K562 (cell line): ENCODE data around the gene MICU1. TPM values are rescaled to one million over a fixed set of nuclear protein-coding genes. Genes with fewer than 3 reads are reported as not detected.

Experiments
- ATAC-seq: fragments of 200-7000 bp; cut with Tn5 transposase; 3 replicates; pipeline ENCODE4 v1.9.1; 2020; ENCODE audit warnings: moderate library complexity
- BruUV-seq: library from RNA; stranded (reverse); fragments of 400-500 nt; replicated peaks from 2 replicates; lab custom pipeline; 2021; lab: Mats Ljungman, UMichigan
- CTCF ChIA-PET: fragments of 300-600 bp; formaldehyde crosslinking; extraction: SDS; loops from one replicate; lab custom pipeline; 2021; ENCODE audit warnings: low intra/inter-chr PET ratio; lab: Yijun Ruan, JAX
- POLR2A ChIA-PET: fragments of 300-600, 350-650 bp; sonication (Branson Sonifier 250); formaldehyde crosslinking; extraction: SDS; loops from one replicate; lab custom pipeline; 2021; ENCODE audit warnings: antibody characterized with exemption, inconsistent platforms; lab: Yijun Ruan, JAX
- DNase-seq, 4 experiments: peaks; one replicate each; pipeline versions ENCODE4 v3.0.0 to v3.0.0-alpha.2; 2011 to 2018; ENCODE audit warnings: low spot score in 3 of 4, mixed read lengths in 3 of 4; ENCODE audit errors: extremely low read depth in 1 of 4
- FAIRE-seq: peaks from 2 replicates; lab custom pipeline; 2011; peaks lifted over from hg19 to GRCh38; lab: Jason Lieb, UNC
- H2AFZ ChIP-seq: 2 replicates; pipeline ENCODE4 v1.6.0; 2011; ENCODE audit warnings: low read depth, low read length, control low read depth, inconsistent platforms
- H3K27ac ChIP-seq: fragments of 200-600 bp; 3 replicates; pipeline ENCODE4 v1.8.0; 2011; ENCODE audit warnings: low read depth, mild to moderate bottlenecking, control low read depth, inconsistent platforms, low read length, moderate library complexity, mixed read lengths; ENCODE audit errors: extremely low read depth
- H3K27me3 ChIP-seq, 2 experiments: fragments of 300-600 bp in 1 of 2; 2 replicates in 1 of 2; 3 replicates in 1 of 2; pipeline versions ENCODE4 v1.6.0 to v1.8.0; 2011; ENCODE audit warnings: inconsistent platforms in 2 of 2, low read length in 2 of 2, mild to moderate bottlenecking in 1 of 2, mixed read lengths in 1 of 2, moderate library complexity in 1 of 2; ENCODE audit not compliant: control insufficient read depth in 2 of 2, insufficient read depth in 2 of 2
- H3K36me3 ChIP-seq: fragments of 300-600 bp; 3 replicates; pipeline ENCODE4 v1.8.0; 2011; ENCODE audit warnings: mild to moderate bottlenecking, low read length, inconsistent platforms; ENCODE audit not compliant: control insufficient read depth, insufficient read depth
- H3K4me1 ChIP-seq, 2 experiments: fragments of 200-600 bp in 1 of 2; replicated peaks in 1 of 2; 2 replicates in 1 of 2; 3 replicates in 1 of 2; pipeline versions ENCODE4 v1.5.1 to v1.8.0; 2011; ENCODE audit warnings: inconsistent platforms in 2 of 2, low read length in 2 of 2, mild to moderate bottlenecking in 1 of 2, mixed read lengths in 1 of 2, moderate library complexity in 1 of 2; ENCODE audit not compliant: control insufficient read depth in 2 of 2, insufficient read depth in 2 of 2
- H3K4me2 ChIP-seq: 2 replicates; pipeline ENCODE4 v1.6.1; 2011; ENCODE audit warnings: low read length, control low read depth, inconsistent platforms, mixed read lengths; ENCODE audit not compliant: insufficient read depth
- H3K4me3 ChIP-seq: fragments of 200-600 bp; sonication (generic), shearing (Covaris generic); 2 replicates; pipeline ENCODE4 v1.5.1; 2016; ENCODE audit warnings: control low read depth, inconsistent platforms
- H3K79me2 ChIP-seq: fragments of 200-600 bp; 3 replicates; pipeline ENCODE4 v1.8.0; 2011; ENCODE audit warnings: low read length, inconsistent platforms; ENCODE audit not compliant: control insufficient read depth, insufficient read depth
- H3K9ac ChIP-seq, 2 experiments: 2 replicates each; pipeline versions ENCODE4 v1.6.0 to v1.6.1; 2011; ENCODE audit warnings: low read depth in 2 of 2, low read length in 2 of 2, control low read depth in 1 of 2, inconsistent platforms in 1 of 2, mild to moderate bottlenecking in 1 of 2, mixed read lengths in 1 of 2; ENCODE audit not compliant: insufficient read depth in 1 of 2
- H3K9me1 ChIP-seq: one replicate; pipeline ENCODE4 v1.6.0; 2011; ENCODE audit warnings: inconsistent platforms, mild to moderate bottlenecking, low read length, moderate library complexity; ENCODE audit not compliant: control insufficient read depth, insufficient read depth
- H3K9me3 ChIP-seq: replicated peaks from 2 replicates; pipeline ENCODE4 v1.5.1; 2011; ENCODE audit warnings: low read depth, low read length, inconsistent platforms; ENCODE audit not compliant: control insufficient read depth, insufficient read depth
- H4K20me1 ChIP-seq: replicated peaks from 2 replicates; pipeline ENCODE4 v1.6.1; 2011; ENCODE audit warnings: low read length, inconsistent platforms, mixed read lengths; ENCODE audit not compliant: control insufficient read depth, insufficient read depth
- MBD1 ChIP-seq: fragments of 250-450 bp; sonication (Bioruptor Pico); IDR thresholded peaks from 2 replicates; pipeline ENCODE4 v1.8.0; 2022; ENCODE audit warnings: inconsistent platforms
- REST ChIP-seq, 2 experiments: fragments of 450-650 bp; formaldehyde crosslinking in 1 of 2; IDR thresholded peaks; 2 replicates each; pipeline versions ENCODE4 v1.4.0 to v1.6.1; 2014 to 2020; ENCODE audit warnings: mild to moderate bottlenecking in 2 of 2, borderline replicate concordance in 1 of 2, low read depth in 1 of 2
- TCF3 ChIP-seq: sonication (generic); formaldehyde crosslinking; IDR thresholded peaks from 2 replicates; pipeline ENCODE4 v1.4.0; 2020; ENCODE audit warnings: mild to moderate bottlenecking, missing genetic modification reagents
- TFAM ChIP-seq: fragments of 250-450 bp; sonication (Bioruptor Pico); conservative IDR thresholded peaks from 2 replicates; pipeline ENCODE4 v1.5.0; 2021; ENCODE audit warnings: mild to moderate bottlenecking, moderate library complexity
- ZNF707 ChIP-seq: fragments of 250-450 bp; sonication (Bioruptor Pico); conservative IDR thresholded peaks from 2 replicates; pipeline ENCODE4 v1.8.0; 2022; ENCODE audit warnings: inconsistent platforms, mild to moderate bottlenecking, moderate library complexity
- WGBS: fragments of 100-300 bp; shearing (Covaris generic); methylation state at CpG from one replicate; pipeline ENCODE4 v1.1.6; 2016; ENCODE audit warnings: low coverage, mixed read lengths; ENCODE audit not compliant: insufficient coverage; ENCODE audit errors: missing lambda C conversion rate; 5-methylcytosine and 5-hydroxymethylcytosine counted together
- in situ Hi-C: fragments of 300-500 bp; cut with MboI; formaldehyde crosslinking; loops from 4 replicates; pipeline ENCODE4 v1.15.0; 2018; ENCODE audit warnings: inconsistent platforms, mixed read lengths
- intact Hi-C: fragments of 100-400 bp; cut with micrococcal nuclease; formaldehyde crosslinking; loops from 2 replicates; pipeline ENCODE4 v1.14.2; 2022
- polyA plus RNA-seq, 8 experiments: library from polyadenylated mRNA; depleted of rRNA in 4 of 8; stranded (reverse) in 5 of 8; unstranded in 3 of 8; fragments of >200 nt; fragmentation: Nextera tagmentation in 2 of 8; fragmentation: Illumina TruSeq in 1 of 8; extraction: Ambion mirVana in 2 of 8; extraction: Trizol in 1 of 8; gene quantifications; 2 replicates each; pipeline versions ENCODE4 v1.2.1 to v1.2.3, GENCODE V29; 2011 to 2014; ENCODE audit warnings: inconsistent platforms in 1 of 8, missing spikeins in 1 of 8
- total RNA-seq, 7 experiments: library from RNA; depleted of rRNA in 6 of 7; stranded (reverse); fragments of >200 nt in 6 of 7; fragmentation: Illumina TruSeq in 2 of 7; extraction: Trizol in 2 of 7; gene quantifications; 2 replicates each; pipeline versions ENCODE4 v1.2.1 to v1.2.3, GENCODE V29; 2011 to 2021; ENCODE audit warnings: low replicate concordance in 1 of 7
- TF ChIP-seq, protein P1 (sequence below): fragments of 250-450 bp; sonication (Bioruptor Pico); IDR thresholded peaks from 2 replicates; pipeline ENCODE4 v1.5.0; 2021; ENCODE audit warnings: mild to moderate bottlenecking, moderate library complexity

The MICU1 gene
- total and polyA plus RNA-seq, 9 of the 15 experiments (the other 6 are each of a cell fraction or from before 2014, with no cell fraction given), result 29.3 to 76.8 (median 48.4) TPM

GRCh38 chr10:72459301-72459700 is 166.6 kb downstream of the MICU1 start:
- no TSS peak for BruUV-seq
- H3K9me3 ChIP-seq, result no peaks in the 10 kb centered on the region
- ChIA-PET CTCF (no interaction called here), POLR2A (interaction anchor here (0.7 to 1.1 kb wide), 3 partner anchors 12 to 35 kb away, joined by 3 to 4 read pairs (median 3); no protein-coding TSS in a partner anchor)
- H3K4me3 ChIP-seq, result no peak overlapping the region
- no peak overlapping the region for H3K27ac ChIP-seq
- no peak overlapping the region for H3K9ac ChIP-seq
- H3K27me3 ChIP-seq, result no peaks in the 10 kb centered on the region
- no peak overlapping the region for H2AFZ ChIP-seq
- no peaks in the 10 kb centered on the region for H3K9me1 ChIP-seq
- no peaks in the 10 kb centered on the region for H4K20me1 ChIP-seq
- WGBS, result 64% methylated on average over 3 of the region's 3 CpGs
- intact Hi-C loops, result no loop called here
- in situ Hi-C loops, result no loop called here
- H3K4me1 ChIP-seq, result peaks cover 0 to 5% of the 10 kb centered on the region in 2 experiments; a peak in 3 of 5 replicates
- H3K79me2 ChIP-seq, result no peaks in the 10 kb centered on the region
- peaks cover 3% of the 10 kb centered on the region; the same call in 1 of the 3 replicates for H3K36me3 ChIP-seq
- DNase-seq (peak in 1 of 4 experiments; percentile 22), ATAC-seq (peak; percentile 33; the same call in 1 of the 3 replicates), FAIRE-seq (no peak)
- no peak overlapping the region for H3K4me2 ChIP-seq
- TF ChIP-seq TFAM (CRISPR knock-in tag) (no peak), TCF3 (CRISPR knock-in tag) (peak; percentile 31; the same call in 1 of the 2 replicates), MBD1 (no peak), ZNF707 (no peak), REST (IDR thresholded peaks at IDR 0.05; ENCODE audit: borderline replicate concordance) (no peak), REST (CRISPR knock-in tag; IDR thresholded peaks at IDR 0.05; ENCODE audit: low read depth) (no peak)
- TF ChIP-seq, protein P1, sequence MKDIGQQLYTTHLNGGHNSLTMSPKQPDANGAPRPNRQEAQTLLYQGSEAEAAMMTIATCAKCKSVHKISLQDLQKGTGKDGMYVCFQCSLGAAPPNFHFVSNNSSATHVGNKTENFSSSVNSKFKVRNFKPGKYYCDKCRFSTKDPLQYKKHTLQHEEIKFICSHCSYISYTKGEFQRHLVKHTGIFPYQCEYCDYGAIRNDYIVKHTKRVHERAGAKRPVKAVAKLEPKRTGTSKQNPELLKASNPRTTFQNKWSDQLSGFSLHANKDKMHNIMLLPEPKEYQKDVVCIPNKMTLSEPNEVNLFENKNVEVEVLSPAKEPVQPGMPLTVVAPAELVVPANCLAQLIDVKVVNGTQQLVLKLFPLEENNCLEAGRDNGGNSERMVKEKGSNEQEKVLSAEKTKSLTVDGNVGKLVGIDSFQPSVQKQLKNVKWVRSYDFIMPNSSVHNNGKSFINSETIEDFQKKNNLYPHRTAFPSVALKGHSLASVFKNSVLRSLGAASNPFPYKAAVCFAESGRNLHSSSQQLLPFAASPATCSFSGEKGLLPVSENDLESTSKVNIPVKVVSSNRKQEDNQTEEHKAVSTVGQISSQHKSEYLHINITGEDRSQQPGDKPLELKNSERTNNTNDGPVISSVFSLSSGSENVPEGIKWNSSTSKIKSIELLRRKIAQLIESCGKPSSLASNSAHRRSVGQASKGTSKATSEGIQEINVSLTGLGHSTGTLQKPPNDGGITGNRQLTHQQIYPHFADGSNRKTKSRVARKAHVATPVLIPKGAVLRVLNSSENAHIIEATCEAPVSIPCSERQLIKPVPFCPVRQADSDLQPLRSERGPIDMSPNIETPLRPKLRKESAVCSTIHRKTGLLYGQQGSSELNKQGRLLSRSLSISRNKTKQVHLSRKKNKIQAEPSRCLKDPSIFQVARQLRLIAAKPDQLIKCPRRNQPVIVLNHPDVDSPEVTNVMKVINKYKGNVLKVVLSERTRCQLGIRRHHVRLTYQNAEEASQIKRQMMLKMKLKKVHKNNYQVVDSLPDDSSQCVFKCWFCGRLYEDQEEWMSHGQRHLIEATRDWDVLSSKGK, result no peak
